ENCODE data around the gene NIM1K. TPM values are rescaled to one million over a fixed set of nuclear protein-coding genes. Genes with fewer than 3 reads are reported as not detected.
"Not testable (repeated sequence)": the region's sequence is repeated elsewhere in the genome, so short reads cannot be mapped to it uniquely, and the experiment has no call there.

Gene NIM1K
- total RNA-seq, 1 donor from 2014 or later = 0.50 TPM

- ATAC-seq (no peak), DNase-seq (ENCODE audit: low spot score) (no peak)
These were observed 120.1 kb downstream of the NIM1K start for GRCh38 chr5:43312076-43312661.

GRCh38 chr5:43312699-43313034, 120.6 kb downstream of the NIM1K start:
- ATAC-seq = peak; percentile 1
- no peak for DNase-seq (ENCODE audit: low spot score)

GRCh38 chr5:43313035-43313853, 121.2 kb downstream of the NIM1K start, which contains the start of gene HMGCS1:
Gene HMGCS1, minus strand, starts transcription at chr5:43313412. Its CDS starts 14,447 bp downstream, at chr5:43298965.
- DNase-seq (ENCODE audit: low spot score) (peak; percentile 99), ATAC-seq (peak; percentile 92)

- ATAC-seq (no peak), DNase-seq (ENCODE audit: low spot score) (peak; percentile 47)
These were observed 121.9 kb downstream of the NIM1K start for GRCh38 chr5:43313854-43314457.

GRCh38 chr5:43314724-43315123, 122.7 kb downstream of the NIM1K start:
- no peak for ATAC-seq

GRCh38 chr5:43315263-43315662, 123.2 kb downstream of the NIM1K start:
- DNase-seq (ENCODE audit: low spot score) (no peak), ATAC-seq (no peak)

More at GRCh38 chr5:43314724-43315123, 122.7 kb downstream of the NIM1K start:
- no peak for DNase-seq (ENCODE audit: low spot score)

GRCh38 chr5:43315682-43316081, 123.7 kb downstream of the NIM1K start:
- ATAC-seq (no peak), DNase-seq (ENCODE audit: low spot score) (no peak)

GRCh38 chr5:43316421-43316820, 124.4 kb downstream of the NIM1K start:
- DNase-seq (ENCODE audit: low spot score) (no peak), ATAC-seq (no peak)

- DNase-seq (ENCODE audit: low spot score) = no peak
- no peak for ATAC-seq
These were observed 128.8 kb downstream of the NIM1K start for GRCh38 chr5:43320846-43321245.

- DNase-seq (ENCODE audit: low spot score); ATAC-seq: not testable (repeated sequence)
These were observed 131.5 kb downstream of the NIM1K start for GRCh38 chr5:43323488-43323887.

- not testable (repeated sequence) for ATAC-seq; DNase-seq (ENCODE audit: low spot score)
These were observed 133.6 kb downstream of the NIM1K start for GRCh38 chr5:43325624-43326023.

Other genes with a start within 250 kb of the NIM1K start
- 0.35 TPM for gene ANXA2R, start 151.9 kb upstream of the NIM1K start, total RNA-seq
- 12.4 TPM for gene ZNF131, start 71.3 kb upstream of the NIM1K start, total RNA-seq
- gene HMGCS1, start 121.2 kb downstream of the NIM1K start, total RNA-seq = 42.8 TPM
- 2.3 TPM for gene CCL28, start 220.2 kb downstream of the NIM1K start, total RNA-seq